COLO668 (cell line): ENCODE measurements around the gene WDR74.
"Not testable (repeated sequence)": the region's sequence is repeated elsewhere in the genome, so short reads cannot be mapped to it uniquely, and the experiment has no call there.

Experiments
- DNase-seq: peaks from one replicate; lab custom pipeline; 2025; ENCODE audit not compliant: unreplicated experiment; lab: John Stamatoyannopoulos, UW

Gene WDR74

GRCh38 chr11:62842171-62842741 lies 2.9 kb upstream of the WDR74 start:
- no peak for DNase-seq

GRCh38 chr11:62841361-62842170 lies 2.2 kb upstream of the WDR74 start:
- DNase-seq, result peak; percentile 82

- DNase-seq, result peak; percentile 67
Measured at GRCh38 chr11:62840721-62841360, 1.5 kb upstream of the WDR74 start.

GRCh38 chr11:62835336-62835735 lies 4.1 kb downstream of the WDR74 start:
- DNase-seq, result no peak

- peak; percentile 65 for DNase-seq
Measured at GRCh38 chr11:62832336-62833234, 6.8 kb downstream of the WDR74 start, which contains the start of gene TEX54. Gene TEX54, minus strand, starts transcription at chr11:62832841.

- peak; percentile 99 for DNase-seq
Measured at GRCh38 chr11:62831520-62832335, 7.7 kb downstream of the WDR74 start, which contains the start of gene STX5. Gene STX5, minus strand, starts transcription at chr11:62832051. Its CDS starts 808 bp downstream, at chr11:62831243.

- DNase-seq, result no peak
Measured at GRCh38 chr11:62830904-62831519, 8.4 kb downstream of the WDR74 start.

GRCh38 chr11:62828130-62828529 lies 11.3 kb downstream of the WDR74 start:
- DNase-seq, result not testable (repeated sequence)

- no peak for DNase-seq
Measured at GRCh38 chr11:62823677-62824076, 15.7 kb downstream of the WDR74 start.

GRCh38 chr11:62817129-62817528 lies 22.3 kb downstream of the WDR74 start:
- DNase-seq, result no peak

- DNase-seq, result no peak
Measured at GRCh38 chr11:62816557-62816956, 22.8 kb downstream of the WDR74 start.

- DNase-seq, result no peak
Measured at GRCh38 chr11:62811659-62812058, 27.7 kb downstream of the WDR74 start.

- DNase-seq, result no peak
Measured at GRCh38 chr11:62810748-62811147, 28.6 kb downstream of the WDR74 start.

GRCh38 chr11:62806611-62807121 lies 32.7 kb downstream of the WDR74 start:
- DNase-seq, result no peak

GRCh38 chr11:62805961-62806441 lies 33.4 kb downstream of the WDR74 start:
- peak; percentile 34 for DNase-seq

GRCh38 chr11:62805076-62805892 lies 34.1 kb downstream of the WDR74 start, which contains the start of gene NXF1:
Gene NXF1, minus strand, starts transcription at chr11:62805440. Its CDS starts 84 bp downstream, at chr11:62805356.
- DNase-seq, result peak; percentile 97

- DNase-seq, result no peak
Measured at GRCh38 chr11:62804310-62805075, 34.9 kb downstream of the WDR74 start.
